Measurements from ENCODE around the gene CALR.
A peak's percentile ranks its signal among the peaks of the same experiment; 100 is the strongest.
"Not testable (repeated sequence)": the region's sequence is repeated elsewhere in the genome, so short reads cannot be mapped to it uniquely, and the experiment has no call there.

CALR gene

GRCh38 chr19:12935071-12935470 lies 3.3 kb upstream of the CALR start:
- DNase-seq: no peak

DNA sequence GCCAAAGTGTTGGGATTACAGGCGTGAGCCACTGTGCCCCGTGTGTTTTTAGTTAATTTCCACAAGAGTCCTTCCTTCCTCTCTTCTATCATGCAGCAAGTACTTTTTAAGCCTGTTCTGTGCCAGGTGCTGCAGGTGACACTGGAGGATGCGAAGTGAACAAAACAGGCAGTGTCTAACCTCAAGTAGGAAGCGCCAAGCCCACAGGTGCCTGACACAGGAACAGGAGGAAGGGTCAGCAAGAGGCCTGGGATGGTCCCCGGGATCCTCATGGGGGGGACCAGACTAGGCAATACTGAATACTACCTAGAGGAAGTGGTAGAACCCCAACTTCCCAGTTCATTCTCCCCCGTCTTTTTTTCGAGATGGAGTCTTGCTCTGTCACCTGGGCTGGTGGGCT lies 1.8 kb upstream of the CALR start:
- DNase-seq: peak; percentile 30

- peak; percentile 84 for DNase-seq
These were observed 1.1 kb upstream of the CALR start for GRCh38 chr19:12937093-12937926.

DNA sequence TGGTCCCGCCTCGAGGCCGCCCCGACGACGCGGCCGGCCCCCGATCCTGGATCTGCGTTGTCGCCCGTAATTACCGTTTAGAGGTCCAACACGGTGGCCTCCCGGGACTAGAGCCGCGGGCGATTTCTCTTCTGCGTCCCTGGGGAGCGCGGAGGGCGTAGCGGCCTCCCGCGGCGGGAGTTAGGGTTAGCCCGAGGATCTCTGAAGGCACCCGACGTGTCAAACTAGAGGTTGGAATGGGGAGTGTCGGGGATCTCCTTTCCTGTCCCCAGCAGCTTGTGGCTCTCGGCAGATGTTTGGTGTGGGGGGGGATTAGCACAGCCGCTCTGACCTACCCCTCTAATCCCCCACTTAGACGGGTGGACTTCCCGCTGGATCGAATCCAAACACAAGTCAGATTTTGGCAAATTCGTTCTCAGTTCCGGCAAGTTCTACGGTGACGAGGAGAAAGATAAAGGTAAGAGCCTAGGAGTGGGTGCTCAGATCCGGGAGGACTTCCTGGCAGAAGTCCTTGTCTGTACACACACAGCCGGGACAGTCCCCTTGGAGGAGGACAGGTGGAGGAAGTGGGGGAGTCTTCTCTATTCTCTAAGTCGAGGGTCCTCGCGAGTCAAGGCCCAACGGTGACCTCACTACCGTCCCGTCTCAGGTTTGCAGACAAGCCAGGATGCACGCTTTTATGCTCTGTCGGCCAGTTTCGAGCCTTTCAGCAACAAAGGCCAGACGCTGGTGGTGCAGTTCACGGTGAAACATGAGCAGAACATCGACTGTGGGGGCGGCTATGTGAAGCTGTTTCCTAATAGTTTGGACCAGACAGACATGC lies 581 bp downstream of the CALR start:
- peak; percentile 60 for DNase-seq

- peak; percentile 16 for DNase-seq
These were observed 1.6 kb downstream of the CALR start for GRCh38 chr19:12939975-12940423.

- DNase-seq: no peak
These were observed 2.5 kb downstream of the CALR start for GRCh38 chr19:12940897-12941296.

DNA sequence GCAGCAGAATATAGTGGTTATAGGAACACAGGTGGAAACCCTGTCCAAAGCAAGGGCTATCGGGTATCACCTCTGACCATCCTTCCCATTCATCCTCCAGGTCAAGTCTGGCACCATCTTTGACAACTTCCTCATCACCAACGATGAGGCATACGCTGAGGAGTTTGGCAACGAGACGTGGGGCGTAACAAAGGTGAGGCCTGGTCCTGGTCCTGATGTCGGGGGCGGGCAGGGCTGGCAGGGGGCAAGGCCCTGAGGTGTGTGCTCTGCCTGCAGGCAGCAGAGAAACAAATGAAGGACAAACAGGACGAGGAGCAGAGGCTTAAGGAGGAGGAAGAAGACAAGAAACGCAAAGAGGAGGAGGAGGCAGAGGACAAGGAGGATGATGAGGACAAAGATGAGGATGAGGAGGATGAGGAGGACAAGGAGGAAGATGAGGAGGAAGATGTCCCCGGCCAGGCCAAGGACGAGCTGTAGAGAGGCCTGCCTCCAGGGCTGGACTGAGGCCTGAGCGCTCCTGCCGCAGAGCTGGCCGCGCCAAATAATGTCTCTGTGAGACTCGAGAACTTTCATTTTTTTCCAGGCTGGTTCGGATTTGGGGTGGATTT lies 5.1 kb downstream of the CALR start:
- no peak for DNase-seq

DNA sequence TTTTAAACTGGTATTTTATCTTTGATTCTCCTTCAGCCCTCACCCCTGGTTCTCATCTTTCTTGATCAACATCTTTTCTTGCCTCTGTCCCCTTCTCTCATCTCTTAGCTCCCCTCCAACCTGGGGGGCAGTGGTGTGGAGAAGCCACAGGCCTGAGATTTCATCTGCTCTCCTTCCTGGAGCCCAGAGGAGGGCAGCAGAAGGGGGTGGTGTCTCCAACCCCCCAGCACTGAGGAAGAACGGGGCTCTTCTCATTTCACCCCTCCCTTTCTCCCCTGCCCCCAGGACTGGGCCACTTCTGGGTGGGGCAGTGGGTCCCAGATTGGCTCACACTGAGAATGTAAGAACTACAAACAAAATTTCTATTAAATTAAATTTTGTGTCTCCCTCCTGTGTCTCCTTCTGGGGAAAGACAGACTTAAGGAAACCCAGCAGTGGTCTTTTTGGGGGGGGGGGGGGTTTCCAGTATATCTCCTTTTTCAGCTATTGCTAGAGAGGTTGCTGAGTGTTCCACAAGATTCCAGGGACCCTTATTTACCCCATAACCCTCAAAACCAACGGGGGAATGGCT lies 5.8 kb downstream of the CALR start:
- no peak for DNase-seq

DNA sequence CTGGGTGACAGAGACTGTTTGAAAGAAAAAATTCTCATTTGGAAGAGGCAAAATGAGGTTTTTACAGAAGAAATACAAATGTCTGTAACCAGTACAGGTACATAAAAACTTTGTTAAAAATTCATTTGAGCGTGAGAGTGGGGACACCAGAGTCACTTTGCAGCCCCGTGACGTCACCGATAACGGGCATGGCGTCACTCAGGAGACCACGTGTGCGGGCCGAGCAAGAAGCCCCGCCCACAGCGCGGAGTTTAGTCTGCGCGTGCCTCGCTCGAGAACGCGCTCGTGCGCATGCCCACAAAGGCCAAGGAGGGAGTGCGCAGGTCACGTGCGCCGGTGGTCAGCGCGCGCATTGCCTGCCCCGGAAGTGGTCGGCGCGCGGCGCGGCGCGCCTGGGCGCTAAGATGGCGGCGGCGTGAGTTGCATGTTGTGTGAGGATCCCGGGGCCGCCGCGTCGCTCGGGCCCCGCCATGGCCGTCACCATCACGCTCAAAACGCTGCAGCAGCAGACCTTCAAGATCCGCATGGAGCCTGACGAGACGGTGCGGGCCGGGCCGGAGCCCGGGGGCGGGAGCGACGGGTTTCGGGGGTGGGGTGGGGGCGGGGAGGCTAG lies 7.2 kb downstream of the CALR start, which contains the start of gene RAD23A:
Gene RAD23A (plus strand): TSS at position 384 of the 613 bp plus-strand sequence. CDS start 87 bp downstream, at position 471.
- peak; percentile 98 for DNase-seq

- DNase-seq: peak; percentile 77
These were observed 7.8 kb downstream of the CALR start for GRCh38 chr19:12946092-12946721.

DNA sequence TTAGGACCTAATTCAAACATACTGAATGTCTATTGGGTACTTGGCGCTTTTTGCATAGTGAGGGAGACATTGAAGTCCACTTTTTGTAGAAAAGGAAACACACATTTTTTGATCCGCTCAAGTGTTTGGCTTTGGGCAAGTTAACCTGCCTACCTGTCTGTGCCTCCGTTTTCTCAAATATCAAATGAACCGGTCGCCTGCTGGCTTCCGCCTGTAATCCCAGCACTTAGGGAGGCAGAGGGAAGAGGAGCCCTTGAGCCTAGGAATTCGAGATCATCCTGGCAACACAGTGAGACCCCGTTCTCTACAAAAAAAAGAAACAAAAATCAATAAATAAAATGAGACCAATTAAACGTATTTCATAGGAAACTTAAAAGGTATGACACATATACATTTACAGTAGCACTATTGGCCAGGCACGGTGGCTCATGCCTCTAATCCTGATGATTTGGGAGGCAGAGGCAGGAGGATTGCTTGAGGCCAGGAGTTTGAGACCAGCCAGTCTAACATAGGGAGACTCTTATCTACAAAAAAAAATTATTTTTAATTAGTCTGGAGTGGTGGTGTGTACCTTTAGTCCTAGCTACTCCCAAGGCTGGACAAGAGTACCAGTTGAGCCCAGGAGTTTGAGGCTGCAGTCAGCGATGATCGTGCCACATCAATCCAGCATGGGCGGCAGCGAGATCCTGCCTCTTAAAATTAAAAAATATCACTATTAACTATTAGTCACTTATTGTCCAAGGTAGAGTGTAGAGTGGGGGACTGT lies 8.5 kb downstream of the CALR start:
- peak; percentile 44 for DNase-seq

GRCh38 chr19:12947702-12948611 lies 9.5 kb downstream of the CALR start:
- peak; percentile 99 for DNase-seq

GRCh38 chr19:12948612-12949362 lies 10.4 kb downstream of the CALR start:
- no peak for DNase-seq

GRCh38 chr19:12949363-12950283 lies 11.2 kb downstream of the CALR start:
- no peak for DNase-seq

DNA sequence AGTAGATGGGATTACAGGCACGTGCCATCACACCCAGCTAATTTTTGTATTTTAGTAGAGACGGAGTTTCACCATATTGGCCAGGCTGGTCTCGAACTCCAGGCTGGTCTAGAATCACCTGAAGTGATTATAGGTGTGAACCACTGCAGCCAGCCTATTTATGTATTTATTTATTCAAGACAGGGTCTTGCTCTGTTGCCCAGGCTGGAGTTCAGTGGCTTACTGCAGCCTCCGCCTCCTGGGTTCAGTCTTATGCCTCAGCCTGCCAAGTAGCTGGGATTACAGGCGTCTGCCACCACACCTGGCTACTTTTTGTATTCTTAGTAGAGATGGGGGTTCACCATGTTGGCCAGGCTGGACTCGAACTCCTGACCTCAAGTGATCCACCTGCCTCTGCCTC lies 13.6 kb downstream of the CALR start:
- not testable (repeated sequence) for DNase-seq

DNA sequence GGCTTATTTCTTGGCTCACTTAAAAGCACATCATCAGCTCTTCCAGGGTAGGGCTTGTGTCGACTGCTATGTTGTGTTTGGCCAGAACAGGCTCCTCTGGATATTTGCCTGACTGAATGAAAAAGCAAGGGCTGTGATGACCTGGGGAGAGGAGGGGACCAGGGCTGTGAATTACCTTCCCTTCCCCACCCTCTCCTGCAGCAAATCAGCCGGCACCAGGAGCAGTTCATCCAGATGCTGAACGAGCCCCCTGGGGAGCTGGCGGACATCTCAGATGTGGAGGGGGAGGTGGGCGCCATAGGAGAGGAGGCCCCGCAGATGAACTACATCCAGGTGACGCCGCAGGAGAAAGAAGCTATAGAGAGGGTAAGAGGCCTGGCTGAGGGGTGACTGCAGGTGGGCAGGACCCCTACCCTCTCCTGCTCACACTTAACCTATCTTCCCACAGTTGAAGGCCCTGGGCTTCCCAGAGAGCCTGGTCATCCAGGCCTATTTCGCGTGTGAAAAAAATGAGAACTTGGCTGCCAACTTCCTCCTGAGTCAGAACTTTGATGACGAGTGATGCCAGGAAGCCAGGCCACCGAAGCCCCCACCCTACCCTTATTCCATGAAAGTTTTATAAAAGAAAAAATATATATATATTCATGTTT lies 14.2 kb downstream of the CALR start:
- no peak for DNase-seq

DNA sequence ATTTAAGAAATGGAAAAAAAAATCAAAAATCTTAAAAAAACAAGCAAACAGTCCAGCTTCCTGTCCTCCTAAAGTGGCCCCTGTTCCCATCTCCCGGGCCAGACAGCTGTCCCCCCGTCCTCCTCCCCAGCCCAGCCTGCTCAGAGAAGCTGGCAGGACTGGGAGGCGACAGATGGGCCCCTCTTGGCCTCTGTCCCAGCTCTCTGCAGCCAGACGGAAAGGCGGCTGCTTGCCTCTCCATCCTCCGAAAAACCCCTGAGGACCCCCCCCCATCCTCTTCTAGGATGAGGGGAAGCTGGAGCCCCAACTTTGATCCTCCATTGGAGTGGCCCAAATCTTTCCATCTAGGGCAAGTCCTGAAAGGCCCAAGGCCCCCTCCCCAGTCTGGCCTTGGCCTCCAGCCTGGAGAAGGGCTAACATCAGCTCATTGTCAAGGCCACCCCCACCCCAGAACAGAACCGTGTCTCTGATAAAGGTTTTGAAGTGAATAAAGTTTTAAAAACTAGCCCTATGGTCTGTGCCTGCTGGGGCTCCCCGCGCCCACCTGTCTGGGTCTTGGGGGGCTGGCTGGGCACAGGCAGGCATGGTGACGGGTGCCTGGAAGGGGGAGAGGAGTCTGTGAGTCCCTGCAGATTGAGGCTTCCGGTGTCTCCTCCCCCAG lies 14.9 kb downstream of the CALR start:
- DNase-seq: peak; percentile 33

All from hematopoietic multipotent progenitor cell treated with erythropoietin and hydrocortisone succinate and interleukin-3 and kit ligand, for 8 days (in vitro differentiated cells).